CD4-positive, alpha-beta T cell treated with Interleukin-17A for 4 hours (primary cell): ENCODE results near the gene HIF3A.

Experiments
- DNase-seq: peaks from one replicate; pipeline ENCODE4 v3.0.0-alpha.2; 2020; ENCODE audit warnings: mixed read lengths

HIF3A gene

DNA sequence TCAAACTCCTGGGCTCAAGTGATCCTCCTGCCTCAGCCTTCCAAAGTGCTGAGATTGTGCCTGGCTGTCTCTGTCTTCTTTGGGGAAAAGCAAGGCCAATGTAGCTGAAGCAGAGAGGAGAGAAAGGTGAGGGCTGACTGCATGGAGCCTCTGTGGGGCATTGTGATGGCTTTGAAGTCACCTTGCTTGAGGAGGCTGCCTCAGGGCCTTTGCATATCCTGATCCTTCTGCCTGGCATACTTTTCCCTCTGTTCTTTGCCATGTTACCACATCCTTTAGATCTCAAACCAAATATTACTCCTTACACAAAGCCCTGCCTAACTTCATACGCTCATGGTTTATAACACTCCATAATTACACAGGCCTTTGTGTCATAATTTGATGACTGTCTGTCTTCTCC lies 40.6 kb downstream of the HIF3A start:
- DNase-seq: no peak

DNA sequence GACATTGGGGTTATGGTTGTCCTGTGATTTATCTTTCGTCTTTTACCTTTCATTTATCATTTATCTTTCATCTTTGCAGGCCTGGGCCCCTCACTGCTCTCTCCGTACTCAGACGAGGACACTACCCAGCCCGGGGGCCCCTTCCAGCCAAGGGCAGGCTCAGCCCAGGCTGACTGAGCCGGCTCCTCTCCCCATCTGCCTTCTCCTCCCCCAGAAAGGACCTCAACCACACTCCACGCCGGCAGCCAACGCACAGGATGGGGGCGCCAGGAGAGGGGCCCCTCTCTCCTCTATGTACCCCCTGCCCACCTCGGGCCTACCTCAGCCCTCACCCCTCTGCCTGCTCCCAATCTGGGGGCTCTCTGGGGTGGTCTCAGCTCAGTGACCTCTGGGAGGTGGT lies 42.6 kb downstream of the HIF3A start:
- DNase-seq: no peak

DNA sequence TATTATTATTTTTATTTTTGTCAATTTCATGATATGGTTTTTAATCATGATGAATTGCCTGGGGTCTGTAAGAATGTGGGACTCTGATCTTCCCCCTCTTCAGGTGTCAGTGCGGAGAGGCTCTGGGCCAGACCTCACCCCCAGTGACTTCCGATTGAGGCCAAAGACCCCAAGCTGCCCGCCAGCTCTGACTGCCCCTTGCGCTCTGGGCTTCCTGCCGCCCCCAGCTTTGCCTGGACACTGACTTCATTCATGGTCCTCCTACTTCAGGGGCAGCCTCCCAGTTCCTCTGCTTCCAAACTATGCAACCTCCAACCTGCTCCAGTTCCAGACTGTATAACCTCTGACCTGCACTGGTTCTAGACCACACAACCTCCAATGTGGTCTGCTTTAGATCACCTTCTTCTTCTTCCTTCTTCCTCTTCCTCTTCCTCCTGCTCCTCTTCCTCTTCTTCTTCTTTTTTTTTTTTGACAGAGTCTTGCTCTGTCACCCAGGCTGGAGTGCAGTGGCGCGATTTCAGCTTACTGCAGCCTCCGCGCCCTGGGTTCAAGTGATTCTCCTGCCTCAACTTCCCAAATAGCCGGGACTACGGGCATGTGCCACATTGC lies 43.3 kb downstream of the HIF3A start:
- DNase-seq: no peak

DNA sequence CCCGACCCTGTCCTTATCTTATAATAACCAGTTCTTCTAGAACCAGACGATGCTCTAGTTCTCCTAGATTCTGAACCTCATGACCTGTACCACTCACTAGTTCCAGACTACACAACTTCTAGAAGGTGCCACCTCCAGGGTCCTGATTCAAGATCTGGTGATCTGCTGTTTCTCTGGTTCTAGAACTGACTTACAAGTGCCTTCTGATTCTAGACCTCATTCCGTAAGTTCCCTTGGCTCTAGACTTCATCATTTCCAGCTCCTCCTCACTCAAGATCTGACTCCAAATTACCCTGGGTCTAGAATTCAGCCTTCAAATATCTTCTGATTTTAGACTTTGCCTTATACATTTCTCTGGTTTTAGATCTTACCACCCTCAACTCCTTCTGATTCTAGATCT lies 45.1 kb downstream of the HIF3A start:
- no peak for DNase-seq

DNA sequence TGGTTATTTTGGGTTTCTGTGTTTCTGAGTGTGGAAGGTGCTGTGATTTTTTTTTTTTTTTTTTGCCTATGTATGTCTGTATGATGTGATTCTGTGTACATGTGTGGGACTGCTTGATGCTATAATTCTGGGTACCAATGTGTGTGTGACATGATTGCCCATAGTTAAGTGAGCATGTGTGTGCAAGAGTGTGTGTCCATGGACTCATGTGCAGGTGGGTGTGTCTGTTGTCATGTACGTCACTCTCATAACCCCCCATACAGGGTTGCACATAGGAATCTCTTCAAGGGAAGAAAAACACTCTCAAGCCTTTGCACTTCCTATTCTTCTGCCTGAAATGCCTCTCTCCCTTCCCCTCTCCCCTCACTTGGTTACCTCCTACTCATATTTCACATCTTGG lies 47.5 kb downstream of the HIF3A start:
- DNase-seq: no peak

DNA sequence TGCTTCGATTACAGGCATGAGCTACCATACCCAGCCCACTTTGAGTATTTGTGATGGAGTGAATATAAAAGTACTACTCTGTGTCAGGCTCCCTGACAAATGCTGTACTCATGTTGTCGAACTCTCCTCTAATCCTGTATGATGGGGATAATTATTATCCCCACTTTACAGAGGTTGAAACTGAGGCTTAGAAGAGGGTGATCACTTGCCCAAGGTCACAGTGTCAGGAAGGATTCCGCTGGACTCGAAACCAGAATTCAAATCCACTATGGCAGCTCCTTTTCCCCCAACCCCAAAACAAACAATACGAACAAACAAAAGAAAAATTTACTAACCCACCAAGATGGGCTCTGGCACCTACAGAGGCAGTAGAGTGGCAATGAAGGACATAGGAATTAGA lies 48.3 kb downstream of the HIF3A start:
- DNase-seq: no peak

DNA sequence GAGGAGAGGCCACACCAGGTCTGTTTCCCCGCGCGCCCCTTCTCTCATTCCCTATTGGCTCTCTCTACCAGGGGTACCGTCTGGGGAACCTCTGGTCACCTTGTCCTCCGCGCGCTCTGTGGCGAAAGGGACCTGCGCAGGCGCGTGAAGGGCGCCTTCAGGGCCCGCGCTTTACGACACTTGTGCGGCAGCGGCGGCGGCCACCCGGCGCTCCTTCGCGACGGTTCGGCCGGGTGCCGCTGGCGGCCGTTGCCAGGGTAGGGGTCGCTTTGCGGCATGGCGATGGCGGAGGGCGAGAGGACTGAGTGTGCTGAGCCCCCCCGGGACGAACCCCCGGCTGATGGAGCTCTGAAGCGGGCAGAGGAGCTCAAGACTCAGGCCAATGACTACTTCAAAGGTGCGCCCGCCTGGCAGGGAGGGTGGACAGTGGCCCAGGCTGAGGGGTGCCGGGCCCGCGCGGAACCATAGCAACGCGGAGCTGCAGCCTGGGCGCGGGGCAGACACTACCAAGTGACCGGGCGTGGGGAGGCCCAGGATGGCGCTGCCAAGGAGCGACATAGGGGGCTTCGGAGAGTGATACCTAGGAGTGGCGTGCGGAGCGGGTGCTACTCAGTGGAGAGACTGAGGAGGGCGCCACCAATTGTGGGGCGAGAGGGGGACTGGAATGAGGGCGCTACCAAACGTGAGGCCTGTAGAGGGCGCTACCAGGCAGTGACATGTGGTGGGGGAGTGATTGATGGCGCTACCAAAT lies 50.2 kb downstream of the HIF3A start, which contains the start of gene PPP5C:
PPP5C (plus strand) TSS at position 267 of the 751 bp plus-strand sequence; CDS start at position 277, 10 bp downstream.
- peak; percentile 87 for DNase-seq

DNA sequence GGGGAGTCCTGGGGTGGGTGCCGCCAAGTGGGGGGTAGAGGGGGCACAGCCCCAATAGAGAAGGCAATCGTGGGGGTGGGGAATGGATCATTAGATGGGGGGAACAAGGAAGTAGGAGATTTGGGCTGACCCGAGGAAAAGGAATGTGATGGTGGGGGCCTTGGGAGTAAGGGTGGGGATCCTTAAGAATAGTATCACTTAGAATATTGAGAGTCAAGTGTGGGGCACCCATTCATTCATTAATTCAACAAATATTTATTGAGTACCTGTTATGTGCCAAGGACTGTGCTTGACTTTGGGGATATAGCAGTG lies 50.7 kb downstream of the HIF3A start:
- DNase-seq: no peak

DNA sequence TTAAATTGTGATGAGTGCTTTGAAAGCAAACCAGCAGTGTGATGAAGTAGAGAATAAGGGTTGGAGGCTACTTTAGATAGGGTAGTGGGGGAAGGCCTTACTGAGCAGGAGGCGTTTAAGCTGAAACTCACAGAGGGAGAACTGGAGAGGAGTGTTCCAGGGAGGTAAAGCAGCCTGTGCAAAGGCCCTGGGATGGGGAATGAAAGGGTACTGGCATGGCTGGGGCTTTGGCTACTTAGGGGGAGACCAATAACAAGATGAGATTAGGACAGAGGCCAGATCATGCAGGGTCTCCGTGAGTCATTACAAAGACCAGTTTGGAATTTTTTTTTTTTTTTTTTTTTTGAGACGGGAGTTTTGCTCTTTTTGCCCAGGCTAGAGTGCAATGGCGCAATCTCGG lies 51.1 kb downstream of the HIF3A start:
- no peak for DNase-seq

DNA sequence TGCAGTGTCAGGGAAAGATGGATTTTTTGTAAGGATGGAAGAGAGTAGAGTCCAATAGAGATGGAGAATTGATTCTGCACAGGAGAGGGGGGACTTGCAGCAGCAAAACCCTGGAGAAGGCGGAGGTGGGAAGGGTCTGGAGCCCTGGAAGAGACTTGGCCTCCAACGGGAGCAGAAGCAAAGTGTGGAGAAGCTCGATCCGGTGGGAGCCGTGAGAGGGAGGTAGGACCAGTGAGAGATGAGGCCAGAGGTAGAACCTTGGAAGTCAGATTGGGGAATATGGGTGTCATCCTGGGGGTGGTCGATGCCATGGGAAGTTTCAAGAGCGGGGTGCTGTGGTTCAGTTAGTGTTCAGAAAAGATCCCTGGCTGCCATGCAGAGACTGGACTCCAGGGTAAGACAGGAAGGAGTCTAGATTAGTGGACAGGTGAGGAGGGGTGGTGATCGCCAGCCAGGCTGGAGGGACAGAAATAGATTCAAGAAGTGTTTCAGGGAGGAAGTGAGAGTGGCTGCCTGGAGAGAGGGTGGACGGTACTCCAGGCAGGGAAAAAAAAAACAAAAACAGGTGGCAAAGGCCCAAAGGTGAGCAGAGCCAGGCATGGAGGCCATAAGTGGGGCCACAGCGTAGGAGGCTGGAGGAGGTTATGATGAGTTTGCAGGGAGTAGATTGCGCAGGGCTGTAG lies 52.6 kb downstream of the HIF3A start:
- DNase-seq: no peak

DNA sequence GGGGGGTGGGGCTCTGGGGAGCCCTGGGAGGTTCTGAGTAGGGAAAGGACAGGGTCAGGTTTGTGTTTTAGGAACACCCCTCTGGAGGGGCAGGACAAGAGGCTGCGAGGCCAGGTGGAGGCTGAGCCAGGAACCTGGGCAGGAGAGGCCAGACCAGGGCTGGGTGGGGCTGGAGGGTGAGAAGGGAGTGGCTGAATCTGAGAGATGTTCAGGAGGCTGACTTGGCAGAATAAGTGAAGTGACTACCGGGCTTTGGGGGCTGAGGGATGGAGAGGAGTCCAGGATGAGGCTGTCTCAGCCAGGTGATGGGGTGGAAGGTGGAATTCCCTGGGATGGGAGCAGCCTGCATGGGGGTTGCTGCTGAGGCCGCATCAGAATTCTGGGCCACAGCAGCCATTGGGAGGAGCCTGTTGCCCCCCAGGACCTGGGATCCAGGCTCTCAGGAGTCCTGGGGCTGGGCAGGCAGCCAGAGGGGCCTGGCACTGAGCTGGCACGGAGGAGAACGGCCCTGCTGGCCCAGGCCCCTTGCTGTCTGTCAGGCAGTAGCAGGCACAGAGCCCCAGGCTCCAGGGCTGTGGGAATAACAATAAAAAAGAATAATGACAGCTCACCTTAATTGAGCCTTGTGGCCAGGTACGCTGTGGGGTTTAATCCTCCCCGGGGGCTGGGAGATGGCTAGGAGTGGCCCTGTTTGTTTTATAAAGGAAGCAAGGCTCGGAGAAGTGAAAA lies 53.4 kb downstream of the HIF3A start:
- DNase-seq: peak; percentile 7

DNA sequence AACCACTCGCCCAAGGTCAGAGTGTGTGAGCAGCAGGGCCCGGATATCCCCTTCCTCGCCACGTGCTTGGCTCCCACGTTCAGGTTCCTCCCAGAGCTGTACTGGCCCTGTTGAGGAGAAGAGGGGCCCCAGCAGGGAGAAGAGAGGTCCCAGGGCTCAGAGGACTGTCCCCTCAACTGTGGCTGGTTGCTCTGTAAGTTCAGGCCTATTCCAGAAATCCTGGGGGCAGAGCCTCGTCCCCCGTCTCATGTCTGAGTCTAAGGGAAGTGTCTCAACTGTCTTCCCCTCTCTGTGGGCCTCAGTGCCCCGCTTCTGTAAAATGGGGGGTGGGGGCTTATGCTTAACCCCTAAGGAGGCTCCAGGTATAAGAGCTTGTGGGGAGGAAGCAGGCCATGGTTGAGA lies 53.9 kb downstream of the HIF3A start:
- peak; percentile 30 for DNase-seq

DNA sequence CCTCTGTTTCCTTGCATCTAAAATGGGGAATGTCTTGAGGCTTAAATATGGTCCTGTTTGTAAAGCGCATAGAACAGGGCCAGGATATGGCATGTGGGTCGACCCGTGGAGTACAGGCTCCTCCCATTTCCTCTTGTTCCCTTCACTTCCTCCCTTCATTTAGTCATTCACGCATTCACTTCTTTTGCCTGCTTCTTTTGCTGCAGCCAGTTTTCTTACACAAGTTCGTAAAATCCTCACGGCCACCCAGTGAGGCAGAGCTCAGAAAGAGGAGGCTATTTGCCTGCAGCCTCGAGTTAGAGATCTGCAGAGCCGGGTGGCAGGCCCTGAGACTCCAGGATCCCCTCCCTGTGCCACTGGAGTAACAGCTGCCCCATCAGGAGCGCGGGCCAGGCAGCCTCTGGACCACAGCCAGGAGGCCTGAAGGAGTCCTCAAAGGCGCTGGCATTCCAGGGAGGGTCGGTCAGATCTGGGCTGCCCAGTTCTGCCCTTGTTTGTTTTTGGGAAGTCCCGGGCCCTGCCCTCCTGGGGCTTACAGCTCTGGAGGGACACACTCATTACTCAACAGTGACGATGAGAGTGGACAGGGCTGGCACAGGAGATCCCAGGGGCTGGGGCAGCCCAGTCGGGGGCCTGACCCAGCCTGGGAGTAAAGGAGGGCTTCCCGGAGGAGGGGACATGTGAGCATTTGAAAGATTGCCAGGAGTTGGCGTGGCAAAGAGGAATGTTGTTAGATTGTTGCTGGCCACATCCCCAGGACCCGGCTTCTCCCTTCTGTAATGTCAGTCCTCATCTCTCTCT lies 54.6 kb downstream of the HIF3A start:
- DNase-seq: peak; percentile 55

DNA sequence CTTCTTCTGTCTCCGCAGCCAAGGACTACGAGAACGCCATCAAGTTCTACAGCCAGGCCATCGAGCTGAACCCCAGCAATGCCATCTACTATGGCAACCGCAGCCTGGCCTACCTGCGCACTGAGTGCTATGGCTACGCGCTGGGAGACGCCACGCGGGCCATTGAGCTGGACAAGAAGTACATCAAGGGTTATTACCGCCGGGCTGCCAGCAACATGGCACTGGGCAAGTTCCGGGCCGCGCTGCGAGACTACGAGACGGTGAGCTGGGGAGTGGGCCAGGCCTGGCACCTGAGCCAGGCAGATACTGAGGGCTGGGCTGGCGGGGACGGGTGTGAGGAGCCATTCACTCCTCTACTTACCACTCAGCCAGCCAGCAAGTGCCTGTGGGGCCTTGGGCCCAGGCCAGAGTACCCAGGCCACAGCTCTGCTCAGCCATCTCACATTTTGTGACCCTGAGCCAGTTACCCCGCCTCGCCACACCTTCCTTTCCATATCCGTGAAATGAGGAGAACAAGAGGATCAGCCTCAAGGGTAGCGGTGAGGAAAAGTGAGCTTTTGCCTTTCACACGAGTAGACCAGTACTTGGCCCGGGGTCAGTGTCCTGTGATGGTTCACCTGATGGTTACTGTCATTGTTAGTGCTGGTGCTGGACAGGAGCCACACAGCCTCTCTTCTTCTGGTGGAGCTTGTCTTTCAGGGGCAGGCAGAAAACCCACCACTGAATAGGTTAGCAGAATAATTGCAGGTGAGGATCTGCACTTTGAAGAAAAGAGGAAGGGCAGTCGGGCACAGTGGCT lies 57.1 kb downstream of the HIF3A start:
- DNase-seq: no peak

DNA sequence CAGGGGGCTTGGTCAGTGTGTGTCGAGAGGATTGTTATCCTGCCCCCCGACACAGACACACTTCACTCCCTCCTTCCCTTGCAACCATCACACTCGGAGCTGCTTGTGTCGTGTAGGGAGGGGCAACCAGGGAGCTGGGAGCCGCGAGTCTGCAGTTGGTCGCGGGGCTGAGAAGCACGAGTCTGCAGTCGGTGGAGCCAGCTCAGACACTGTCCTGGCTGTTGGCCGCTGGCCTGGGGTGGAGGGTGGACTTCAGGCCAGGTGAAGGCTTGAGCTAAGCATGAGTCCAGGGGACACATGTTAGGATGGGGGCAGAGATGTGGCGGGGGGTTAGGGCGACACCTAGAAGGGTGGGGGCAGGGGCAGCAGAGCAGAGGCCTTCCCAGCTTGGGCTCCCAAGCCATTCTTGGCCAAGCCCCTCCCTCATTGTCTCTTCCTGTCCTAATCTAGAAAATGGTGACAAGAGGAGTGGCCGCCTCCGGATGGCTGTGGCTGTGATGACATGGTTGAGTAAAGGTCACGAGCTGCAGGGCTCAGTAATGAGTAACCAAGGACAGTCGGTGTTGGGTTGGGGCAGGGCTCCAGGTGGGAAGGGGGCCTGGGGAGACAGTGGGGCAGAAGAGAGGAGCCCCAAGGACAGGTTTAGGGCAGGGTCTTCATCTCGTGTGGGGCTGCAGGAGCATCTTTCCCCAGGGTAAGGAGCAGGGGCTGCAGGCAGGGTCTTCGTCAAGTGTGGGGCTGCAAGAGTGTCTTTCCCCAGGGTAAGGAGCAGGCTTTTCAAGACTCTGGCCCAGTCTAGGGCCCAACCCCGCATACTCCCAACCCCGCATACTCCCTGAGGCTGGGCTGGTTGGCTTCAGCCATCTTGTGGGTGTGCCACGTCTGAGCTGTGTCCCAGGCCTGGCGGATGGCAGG lies 58.6 kb downstream of the HIF3A start:
- no peak for DNase-seq

DNA sequence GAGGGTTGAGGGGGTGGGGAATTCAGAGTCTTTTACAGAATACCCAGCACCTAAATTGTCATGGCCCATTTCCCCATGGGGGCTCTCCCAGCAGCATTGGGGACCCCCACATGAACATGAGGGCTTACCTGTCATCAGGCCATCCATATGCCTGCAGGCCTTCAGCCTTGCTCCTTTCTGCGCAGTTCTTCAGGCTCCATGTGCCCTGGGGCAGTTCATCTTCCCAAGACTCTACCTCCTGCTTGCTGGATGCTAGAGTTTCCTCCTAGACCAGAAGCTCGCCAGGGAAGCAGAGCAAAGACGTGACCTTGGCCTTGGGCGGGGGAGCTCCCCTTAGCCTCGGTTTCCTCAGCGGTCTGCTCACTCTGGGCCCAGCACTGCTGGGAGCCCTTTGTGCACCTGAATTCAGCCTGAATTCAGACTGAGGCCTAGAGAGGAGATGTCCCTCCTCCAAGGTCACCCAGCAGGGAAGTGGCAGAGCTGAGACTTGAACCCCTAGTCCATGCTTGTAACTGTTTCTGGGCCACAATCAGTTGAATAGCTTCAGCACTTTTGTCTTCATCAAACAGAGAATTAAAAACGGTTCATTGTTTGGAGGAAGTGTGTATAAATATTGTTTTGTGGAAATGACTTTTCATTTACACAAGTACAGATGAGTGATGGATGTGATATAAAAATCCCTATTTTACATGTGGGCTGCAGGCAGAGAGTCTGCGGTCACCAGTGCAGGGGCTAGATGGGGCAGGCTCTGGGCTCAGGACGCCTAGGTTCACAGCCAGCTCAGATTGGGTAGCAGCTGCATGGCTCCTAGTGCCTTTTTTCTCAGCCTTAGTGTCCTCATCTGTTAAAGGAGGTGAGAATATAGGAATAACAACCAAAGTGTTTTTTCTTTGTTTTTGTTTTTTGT lies 59.6 kb downstream of the HIF3A start:
- no peak for DNase-seq

DNA sequence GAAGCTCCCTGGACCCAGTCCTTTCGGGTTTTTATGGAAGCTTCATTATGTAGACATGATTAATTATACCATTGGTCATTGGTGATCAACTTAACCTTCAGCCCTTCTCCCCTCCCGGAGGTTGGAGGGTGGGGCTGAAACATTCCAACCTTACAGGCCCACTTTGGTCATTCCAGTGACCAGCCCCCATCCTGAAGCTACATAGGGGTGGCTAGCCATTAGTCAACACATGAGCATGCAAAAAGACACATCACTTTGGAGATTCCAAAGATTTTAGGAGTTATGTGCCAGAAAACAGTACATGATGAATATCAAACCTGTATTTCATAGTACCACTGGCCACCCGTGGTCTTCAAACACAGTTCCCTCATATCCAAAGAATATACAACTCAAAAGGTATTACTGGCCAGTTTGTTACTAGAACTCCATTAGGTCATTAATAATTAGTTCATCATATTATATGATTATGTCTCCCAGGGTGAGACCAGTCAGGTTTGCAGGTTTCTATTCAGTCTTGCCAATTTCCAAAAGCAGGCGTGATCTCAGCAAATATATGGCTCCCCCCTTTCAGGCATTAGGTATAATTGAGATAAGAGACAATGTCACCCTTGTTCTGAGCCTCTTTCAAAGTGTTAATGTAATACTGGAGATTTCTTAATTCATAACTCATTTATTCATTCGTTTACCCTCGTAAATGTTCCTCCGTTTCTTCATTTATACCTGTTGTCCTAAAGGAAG lies 61.2 kb downstream of the HIF3A start:
- DNase-seq: no peak

DNA sequence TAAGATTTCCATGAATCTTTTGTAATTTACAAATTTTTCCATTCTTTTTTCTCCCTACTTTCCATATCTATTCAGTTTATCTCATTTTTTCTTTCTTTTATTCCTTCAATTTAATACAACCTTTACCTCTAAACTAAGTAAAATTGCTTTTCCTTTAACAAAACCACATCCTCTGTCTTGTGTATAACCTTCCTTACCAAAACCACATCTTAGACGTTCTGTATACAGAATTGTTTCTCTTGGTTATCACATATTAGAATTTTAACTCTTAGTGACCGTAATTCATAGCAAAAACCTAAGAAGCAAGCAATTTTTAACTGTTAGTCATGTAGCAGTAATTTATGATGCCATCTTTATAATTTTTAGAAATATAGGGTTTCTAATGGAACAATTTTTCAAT lies 65.1 kb downstream of the HIF3A start:
- DNase-seq: no peak

DNA sequence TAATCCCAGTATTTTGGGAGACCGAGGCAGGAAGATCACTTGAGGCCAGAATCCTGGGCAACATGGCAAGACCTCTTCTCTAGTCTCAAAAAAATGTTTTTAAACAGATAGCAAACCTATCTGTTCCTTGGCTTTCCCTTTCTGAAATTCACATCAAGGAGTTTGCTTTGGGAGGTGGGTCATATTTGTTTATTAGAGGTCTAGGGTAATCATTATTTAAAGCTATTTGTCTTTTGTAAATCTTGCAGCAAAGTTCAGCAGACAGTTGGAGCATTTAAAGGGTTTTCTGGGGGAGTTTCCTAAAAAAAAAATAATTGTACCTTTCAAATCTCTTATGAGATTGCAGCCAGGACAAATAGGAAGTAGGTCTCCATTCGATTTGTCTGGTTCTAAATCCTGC lies 67.5 kb downstream of the HIF3A start:
- DNase-seq: no peak
